ENCODE measurements around the gene FAM200A. TPM values are rescaled to one million over a fixed set of nuclear protein-coding genes. Genes with fewer than 3 reads are reported as not detected.

Gene FAM200A
- 1 to 10 TPM; 2.3 to 3.1 (median 2.6) TPM for total RNA-seq
- total RNA-seq (2013) = 7.1 TPM

DNA sequence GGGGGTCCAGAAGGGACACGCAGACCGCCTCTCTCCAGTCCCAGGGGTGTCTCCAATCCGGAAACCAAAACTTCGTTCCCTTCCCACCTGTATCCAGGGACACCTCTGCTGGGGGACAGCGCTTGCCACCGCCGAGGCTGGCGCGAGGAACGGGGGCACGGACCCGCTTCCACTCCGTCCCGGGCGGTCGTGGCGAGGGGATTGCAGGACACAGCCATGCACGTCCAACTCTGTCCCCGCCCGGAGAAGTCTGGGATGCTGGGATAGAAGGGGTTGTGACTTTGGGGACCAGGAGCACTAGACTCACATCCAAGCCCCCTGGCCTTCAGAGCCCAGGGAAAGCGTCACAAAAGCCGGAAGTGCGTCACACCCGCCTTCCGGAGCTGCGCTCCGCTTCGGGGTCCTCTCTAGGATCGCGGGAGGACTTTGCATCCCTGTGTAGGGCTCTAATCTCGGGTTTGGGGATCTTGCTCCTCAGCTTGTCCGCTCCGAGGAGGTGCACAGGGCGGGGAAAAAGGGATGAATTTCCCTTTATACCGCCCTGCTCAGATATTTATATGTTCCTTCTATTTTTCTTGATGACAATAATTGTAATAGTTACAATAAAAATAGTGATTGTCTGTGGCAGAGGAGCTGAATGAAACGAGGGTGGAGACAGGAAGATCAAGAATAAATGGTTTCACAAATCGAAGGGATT, at the start of gene FAM200A:
FAM200A (minus strand) TSS at position 348 of the 697 bp plus-strand sequence. CDS start 3,707 bp downstream, outside the sequence.
- ATAC-seq (peak; percentile 97 to 99 (median 98)), DNase-seq (peak; percentile 79 to 96)
- WGBS (ENCODE audit: insufficient coverage) = under 1% methylated on average over 35 of the region's 37 CpGs
- Mint-ChIP-seq H3K27me3 (ENCODE audit: low read depth in 2 of 2) (no peaks in the 10 kb centered on the region), H3K27ac (peak within 1 kb of the TSS; percentile 94 to 95), H3K36me3 (peaks cover 6% of the 10 kb centered on the region), H3K4me1 (peaks cover 24 to 40% of the 10 kb centered on the region in 2 donors), H3K4me3 (peak within 1 kb of the TSS; percentile 92), H3K9me3 (no peaks in the 10 kb centered on the region)
- peak within 1 kb of the TSS; percentile 82 for H3K27ac ChIP-seq (ENCODE audit: low read length)
- peak within 1 kb of the TSS; percentile 90 for H3K4me3 ChIP-seq (ENCODE audit: low read length)
- intact Hi-C loops (cut with micrococcal nuclease) = loop anchor here (1.0 to 5.0 kb wide), 3 partner anchors 48 to 145 kb away; partner anchors contain the start of genes BUD31, PDAP1, ZKSCAN5 and ZNF394
- no peaks in the 10 kb centered on the region for H3K27me3 ChIP-seq (ENCODE audit: control insufficient read depth, insufficient read depth, low read length)
- TF ChIP-seq, protein P1, sequence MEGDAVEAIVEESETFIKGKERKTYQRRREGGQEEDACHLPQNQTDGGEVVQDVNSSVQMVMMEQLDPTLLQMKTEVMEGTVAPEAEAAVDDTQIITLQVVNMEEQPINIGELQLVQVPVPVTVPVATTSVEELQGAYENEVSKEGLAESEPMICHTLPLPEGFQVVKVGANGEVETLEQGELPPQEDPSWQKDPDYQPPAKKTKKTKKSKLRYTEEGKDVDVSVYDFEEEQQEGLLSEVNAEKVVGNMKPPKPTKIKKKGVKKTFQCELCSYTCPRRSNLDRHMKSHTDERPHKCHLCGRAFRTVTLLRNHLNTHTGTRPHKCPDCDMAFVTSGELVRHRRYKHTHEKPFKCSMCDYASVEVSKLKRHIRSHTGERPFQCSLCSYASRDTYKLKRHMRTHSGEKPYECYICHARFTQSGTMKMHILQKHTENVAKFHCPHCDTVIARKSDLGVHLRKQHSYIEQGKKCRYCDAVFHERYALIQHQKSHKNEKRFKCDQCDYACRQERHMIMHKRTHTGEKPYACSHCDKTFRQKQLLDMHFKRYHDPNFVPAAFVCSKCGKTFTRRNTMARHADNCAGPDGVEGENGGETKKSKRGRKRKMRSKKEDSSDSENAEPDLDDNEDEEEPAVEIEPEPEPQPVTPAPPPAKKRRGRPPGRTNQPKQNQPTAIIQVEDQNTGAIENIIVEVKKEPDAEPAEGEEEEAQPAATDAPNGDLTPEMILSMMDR (IDR thresholded peaks at IDR 0.05) = no peak
- H3K9me3 ChIP-seq (ENCODE audit: control insufficient read depth, insufficient read depth, low read length) = no peaks in the 10 kb centered on the region
- H3K36me3 ChIP-seq (ENCODE audit: control insufficient read depth, insufficient read depth, low read length) = peaks cover 20% of the 10 kb centered on the region
- peaks cover 11% of the 10 kb centered on the region for H3K4me1 ChIP-seq (ENCODE audit: control insufficient read depth, insufficient read depth, low read length)

DNA sequence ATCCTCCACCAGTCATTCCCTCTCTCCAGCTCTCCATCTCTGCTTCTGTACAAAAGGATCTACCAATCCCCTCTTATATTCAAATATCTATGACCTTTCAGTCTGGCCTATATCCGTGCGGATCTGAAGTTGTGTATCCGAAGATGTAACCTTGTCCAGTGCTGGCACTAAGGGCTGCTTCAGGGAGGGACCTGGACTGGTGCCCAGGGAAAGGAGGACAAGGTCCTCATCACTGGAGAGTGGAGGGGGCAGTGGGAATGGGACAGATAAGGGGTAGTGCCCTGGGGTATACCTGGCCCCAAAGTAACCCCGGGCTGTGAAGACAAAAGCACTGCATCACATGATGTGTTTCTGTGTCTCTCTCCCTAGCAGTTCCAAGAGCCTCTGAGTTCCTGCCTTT, 47.9 kb upstream of the FAM200A start:
- intact Hi-C loops (cut with micrococcal nuclease) = no loop called here
- no peaks in the 10 kb centered on the region for H3K36me3 ChIP-seq (ENCODE audit: control insufficient read depth, insufficient read depth, low read length)
- H3K27ac Mint-ChIP-seq = no peak overlapping the region
- H3K4me3 Mint-ChIP-seq = no peak overlapping the region
- H3K27me3 Mint-ChIP-seq (ENCODE audit: low read depth in 2 of 2) = no peaks in the 10 kb centered on the region
- H3K9me3 Mint-ChIP-seq = no peaks in the 10 kb centered on the region
- no peaks in the 10 kb centered on the region for H3K9me3 ChIP-seq (ENCODE audit: control insufficient read depth, insufficient read depth, low read length)
- no peak overlapping the region for H3K4me3 ChIP-seq (ENCODE audit: low read length)
- H3K4me1 ChIP-seq (ENCODE audit: control insufficient read depth, insufficient read depth, low read length) = no peaks in the 10 kb centered on the region
- no peak for DNase-seq
- TF ChIP-seq, protein P1 (IDR thresholded peaks at IDR 0.05) = no peak
- no peaks in the 10 kb centered on the region for H3K4me1 Mint-ChIP-seq
- H3K36me3 Mint-ChIP-seq = no peaks in the 10 kb centered on the region
- ATAC-seq = no peak
- 96% methylated on average over 4 of the region's 4 CpGs for WGBS (ENCODE audit: insufficient coverage)
- H3K27ac ChIP-seq (ENCODE audit: low read length) = no peak overlapping the region
- no peaks in the 10 kb centered on the region for H3K27me3 ChIP-seq (ENCODE audit: control insufficient read depth, insufficient read depth, low read length)

DNA sequence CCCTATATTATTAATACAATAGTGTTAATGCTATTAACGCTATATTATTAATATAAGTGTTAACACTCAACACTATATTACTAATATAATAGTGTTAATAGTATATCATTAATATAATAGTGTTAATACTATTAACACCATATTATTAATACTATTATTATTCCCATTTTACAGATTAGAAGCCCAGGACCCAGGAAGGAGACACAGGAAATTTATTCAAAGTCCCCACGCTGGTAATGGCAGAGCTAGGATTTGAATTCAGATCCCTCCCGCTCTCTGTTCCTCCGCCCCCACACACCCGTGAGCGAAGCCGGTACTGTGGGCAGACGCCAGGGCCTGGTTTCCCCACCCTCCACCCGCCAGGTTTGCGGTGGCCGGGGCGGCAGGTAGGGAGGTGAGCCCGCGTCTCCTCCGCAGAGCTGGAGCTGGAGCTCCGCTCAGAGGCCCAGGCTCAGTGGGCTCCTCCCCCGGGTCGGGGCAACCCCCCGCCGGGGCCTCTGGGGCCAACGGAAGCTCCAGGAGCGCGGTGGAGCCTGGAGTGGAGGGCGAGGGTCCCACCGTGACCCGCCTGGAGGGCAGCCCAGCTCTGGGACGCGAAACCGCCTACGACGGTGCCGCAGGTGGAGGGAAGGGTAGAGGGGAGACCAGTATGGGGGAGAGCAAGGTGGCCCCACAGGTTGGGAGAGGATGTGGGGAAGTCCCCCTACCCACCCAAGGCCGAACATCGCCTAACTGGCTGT, 46.0 kb upstream of the FAM200A start, which contains the start of gene TMEM225B:
TMEM225B (plus strand) TSS at position 506 of the 740 bp plus-strand sequence. CDS start 6,122 bp downstream, outside the sequence.
- H3K9me3 ChIP-seq (ENCODE audit: control insufficient read depth, insufficient read depth, low read length) = no peaks in the 10 kb centered on the region
- no peak within 1 kb of the TSS for H3K4me3 ChIP-seq (ENCODE audit: low read length)
- Mint-ChIP-seq H3K4me3 (no peak within 1 kb of the TSS), H3K36me3 (no peaks in the 10 kb centered on the region), H3K27me3 (ENCODE audit: low read depth in 2 of 2) (no peaks in the 10 kb centered on the region), H3K4me1 (no peaks in the 10 kb centered on the region), H3K9me3 (no peaks in the 10 kb centered on the region), H3K27ac (no peak within 1 kb of the TSS)
- no peaks in the 10 kb centered on the region for H3K36me3 ChIP-seq (ENCODE audit: control insufficient read depth, insufficient read depth, low read length)
- 78% methylated on average over 33 of the region's 34 CpGs for WGBS (ENCODE audit: insufficient coverage)
- H3K27ac ChIP-seq (ENCODE audit: low read length) = no peak within 1 kb of the TSS
- TF ChIP-seq, protein P1 (IDR thresholded peaks at IDR 0.05) = no peak
- no peaks in the 10 kb centered on the region for H3K27me3 ChIP-seq (ENCODE audit: control insufficient read depth, insufficient read depth, low read length)
- H3K4me1 ChIP-seq (ENCODE audit: control insufficient read depth, insufficient read depth, low read length) = no peaks in the 10 kb centered on the region
- intact Hi-C loops (cut with micrococcal nuclease) = no loop called here
- DNase-seq (peak in 1 of 2 donors; percentile 11), ATAC-seq (peak in 1 of 3 donors; percentile 31)

Data from natural killer cell (primary cell).